ENCODE data around the gene GRID2IP. TPM values are rescaled to one million over a fixed set of nuclear protein-coding genes. Genes with fewer than 3 reads are reported as not detected.
A peak's percentile ranks its signal among the peaks of the same experiment; 100 is the strongest.
"Not testable (repeated sequence)": the region's sequence is repeated elsewhere in the genome, so short reads cannot be mapped to it uniquely, and the experiment has no call there.

Gene GRID2IP
- total RNA-seq = 0.27 TPM in 1 of 2 replicates, not detected in the other
- not detected for polyA plus RNA-seq (2012)

DNA sequence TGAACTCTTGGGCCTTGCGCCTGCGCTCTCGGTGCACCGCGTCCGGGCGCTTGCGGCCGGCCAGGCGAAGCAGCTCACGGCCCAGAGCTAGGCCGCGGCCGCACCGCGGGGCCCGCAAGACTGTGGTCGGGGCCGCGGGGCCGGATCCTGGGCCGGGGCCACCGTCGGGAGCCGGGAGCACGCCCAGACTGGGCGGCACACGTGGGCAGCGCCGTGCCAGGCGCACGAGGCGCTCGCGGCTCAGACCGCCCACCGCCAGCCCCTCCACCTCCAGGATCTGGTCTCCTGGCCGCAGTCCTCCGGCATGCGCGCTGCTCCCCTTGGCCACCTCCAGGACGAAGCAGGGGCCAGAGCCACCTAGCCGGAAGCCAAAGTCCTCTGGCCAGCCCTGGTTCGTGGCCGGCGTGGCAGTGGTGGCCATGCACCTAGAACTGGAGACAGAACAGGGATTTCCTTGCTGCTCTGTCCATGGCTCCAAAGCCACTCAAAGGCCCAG is at the start of gene GRID2IP:
Gene GRID2IP (minus strand): TSS at position 446 of the 496 bp plus-strand sequence. CDS start 25 bp downstream, at position 421.
- no peak for DNase-seq (ENCODE audit: low read depth)

DNA sequence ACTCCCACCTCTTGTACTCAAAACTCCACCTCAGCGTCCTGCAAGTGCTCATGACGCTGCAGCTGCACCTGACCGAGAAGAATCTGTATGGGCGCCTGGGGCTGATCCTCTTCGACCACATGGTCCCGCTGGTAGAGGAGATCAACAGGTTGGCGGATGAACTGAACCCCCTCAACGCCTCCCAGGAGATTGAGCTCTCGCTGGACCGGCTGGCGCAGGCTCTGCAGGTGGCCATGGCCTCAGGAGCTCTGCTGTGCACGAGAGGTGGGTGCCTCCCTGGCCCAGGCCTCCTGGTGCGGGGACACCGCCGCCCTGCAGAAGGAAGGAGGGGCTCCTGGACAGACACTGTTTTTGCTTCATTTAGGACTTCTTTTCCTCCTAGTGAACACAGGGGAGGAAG is 48.8 kb upstream of the GRID2IP start:
- no peak for DNase-seq (ENCODE audit: low read depth)

DNA sequence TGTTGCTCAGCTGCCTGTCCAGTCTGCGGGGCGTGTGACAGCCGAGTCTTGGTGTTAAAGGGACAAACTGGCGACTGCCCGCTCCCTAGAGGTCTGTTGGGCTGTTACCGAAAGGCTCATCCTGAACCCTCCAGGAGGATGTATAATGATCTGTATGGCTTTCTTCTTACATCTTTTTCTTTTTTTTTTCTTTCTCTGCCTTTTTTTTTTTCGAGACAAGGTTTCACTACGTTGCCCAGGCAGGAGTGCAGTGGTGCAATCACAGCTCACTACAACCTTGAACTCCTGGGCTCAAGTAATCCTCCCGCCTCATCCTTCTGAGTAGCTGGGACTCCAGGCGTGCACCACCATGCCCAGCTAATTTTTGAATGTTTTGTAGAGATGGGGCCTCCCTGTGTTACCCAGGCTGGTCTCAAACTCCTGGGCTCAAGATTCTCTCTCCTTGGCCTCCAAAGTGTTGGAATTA is 39.4 kb upstream of the GRID2IP start:
- peak; percentile 57 for DNase-seq (ENCODE audit: low read depth)

DNA sequence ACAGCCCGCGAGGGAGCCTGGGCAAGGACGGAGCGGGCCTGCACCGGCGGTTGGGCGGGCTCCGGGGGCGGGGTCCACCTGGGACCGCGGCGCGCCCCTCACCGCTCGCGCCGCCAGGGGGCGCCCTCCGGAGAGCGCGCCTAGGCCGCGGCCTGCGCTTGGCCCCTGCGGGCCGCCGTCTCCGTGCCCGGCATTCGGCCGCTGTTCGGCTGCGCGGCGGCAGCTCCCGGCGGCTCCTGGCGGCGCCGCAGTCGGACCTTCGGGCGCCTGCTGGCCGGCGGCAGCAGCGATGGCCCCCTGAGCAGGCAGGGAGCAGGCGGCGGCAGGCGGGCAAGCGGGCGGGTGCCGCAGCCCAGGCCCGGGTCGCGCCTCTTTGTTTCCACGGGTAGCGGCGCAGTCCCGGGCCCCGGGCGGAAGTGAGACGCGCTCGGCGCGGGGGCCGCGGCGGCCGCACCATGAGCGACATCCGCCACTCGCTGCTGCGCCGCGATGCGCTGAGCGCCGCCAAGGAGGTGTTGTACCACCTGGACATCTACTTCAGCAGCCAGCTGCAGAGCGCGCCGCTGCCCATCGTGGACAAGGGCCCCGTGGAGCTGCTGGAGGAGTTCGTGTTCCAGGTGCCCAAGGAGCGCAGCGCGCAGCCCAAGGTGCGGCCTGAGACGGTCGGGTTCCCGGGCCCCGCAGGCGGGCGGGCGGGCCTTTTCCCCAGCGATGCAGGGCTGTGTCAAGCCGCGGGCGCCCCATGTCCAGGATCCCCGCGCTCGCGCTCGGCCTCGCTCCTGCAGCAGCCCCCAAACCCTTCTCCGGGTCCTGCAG is 38.8 kb upstream of the GRID2IP start, which contains the start of gene INTS15:
Gene INTS15 (plus strand): TSS at position 193 of the 816 bp plus-strand sequence. CDS start 263 bp downstream, at position 456.
- DNase-seq (ENCODE audit: low read depth) = peak; percentile 88

DNA sequence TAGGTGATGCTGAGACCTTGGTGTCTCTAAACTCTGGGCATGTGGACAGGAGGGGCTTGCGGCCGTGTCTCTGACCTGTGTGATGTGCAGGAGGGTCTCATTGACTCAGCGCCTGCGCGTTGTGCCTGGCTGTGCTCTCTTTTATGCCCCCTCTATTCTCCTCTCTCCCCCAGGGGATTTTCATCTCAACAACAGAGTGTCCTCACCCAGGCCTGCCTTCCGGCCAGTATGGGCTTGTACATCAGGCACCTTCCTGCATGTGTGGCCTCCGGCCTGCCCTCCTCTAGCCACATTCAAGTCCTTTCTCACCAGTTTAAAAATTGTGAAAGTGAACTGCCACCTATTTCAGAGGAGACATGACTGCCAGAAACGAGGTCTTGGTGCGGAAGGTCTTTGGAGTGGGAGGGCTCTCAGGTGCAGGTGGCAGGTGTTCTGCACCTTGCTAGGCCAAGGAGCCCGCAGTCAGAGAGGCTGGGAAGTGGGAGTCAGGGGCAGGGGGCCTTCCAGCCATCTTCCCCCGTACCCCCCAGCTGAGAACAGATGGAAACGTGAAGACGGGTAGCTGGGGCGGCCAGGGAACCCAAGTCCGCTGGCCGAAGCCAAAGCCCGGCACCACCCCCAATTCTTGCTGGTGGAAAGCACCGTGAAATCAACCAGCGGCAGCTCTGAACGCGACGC is 38.0 kb upstream of the GRID2IP start:
- DNase-seq (ENCODE audit: low read depth) = no peak

DNA sequence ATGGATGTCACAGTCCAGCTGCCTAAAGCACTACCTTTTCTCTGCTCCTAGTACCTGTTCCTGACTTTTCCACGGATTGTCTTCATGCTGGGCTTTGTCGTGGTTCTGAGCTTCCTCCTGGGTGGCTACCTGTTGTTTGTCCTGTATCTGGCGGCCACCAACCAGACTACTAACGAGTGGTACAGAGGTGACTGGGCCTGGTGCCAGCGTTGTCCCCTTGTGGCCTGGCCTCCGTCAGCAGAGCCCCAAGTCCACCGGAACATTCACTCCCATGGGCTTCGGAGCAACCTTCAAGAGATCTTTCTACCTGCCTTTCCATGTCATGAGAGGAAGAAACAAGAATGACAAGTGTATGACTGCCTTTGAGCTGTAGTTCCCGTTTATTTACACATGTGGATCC is 37.3 kb upstream of the GRID2IP start:
- no peak for DNase-seq (ENCODE audit: low read depth)

DNA sequence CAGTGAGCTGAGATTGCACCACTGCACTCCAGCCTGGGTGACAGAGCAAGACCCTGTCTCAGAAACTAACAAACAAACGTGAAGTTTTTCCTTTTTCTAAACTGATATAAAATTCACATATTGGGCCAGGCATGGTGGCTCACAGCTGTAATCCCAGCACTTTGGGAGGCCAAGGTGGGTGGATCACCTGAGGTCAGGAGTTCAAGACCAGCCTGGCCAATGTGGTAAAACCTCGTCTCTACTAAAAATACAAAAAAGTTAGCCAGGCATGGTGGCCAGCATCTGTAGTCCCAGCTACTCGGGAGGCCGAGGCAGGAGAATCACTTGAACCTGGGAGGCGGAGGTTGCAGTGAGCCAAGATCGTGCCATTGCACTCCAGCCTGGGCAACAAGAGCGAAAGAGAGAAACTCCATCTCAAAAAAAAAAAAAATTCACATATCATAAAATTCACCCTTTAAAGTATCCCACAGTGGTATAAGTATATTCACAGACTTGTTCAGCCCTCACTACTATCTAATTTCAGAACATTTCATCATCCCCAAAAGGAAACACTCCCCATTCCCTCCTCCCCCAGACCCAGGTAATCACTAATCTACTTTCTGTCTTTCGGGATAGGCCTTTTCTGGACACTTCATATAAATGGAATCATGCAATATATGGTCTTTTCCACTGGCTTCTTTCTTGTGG is 34.6 kb upstream of the GRID2IP start:
- not testable (repeated sequence) for DNase-seq (ENCODE audit: low read depth)

DNA sequence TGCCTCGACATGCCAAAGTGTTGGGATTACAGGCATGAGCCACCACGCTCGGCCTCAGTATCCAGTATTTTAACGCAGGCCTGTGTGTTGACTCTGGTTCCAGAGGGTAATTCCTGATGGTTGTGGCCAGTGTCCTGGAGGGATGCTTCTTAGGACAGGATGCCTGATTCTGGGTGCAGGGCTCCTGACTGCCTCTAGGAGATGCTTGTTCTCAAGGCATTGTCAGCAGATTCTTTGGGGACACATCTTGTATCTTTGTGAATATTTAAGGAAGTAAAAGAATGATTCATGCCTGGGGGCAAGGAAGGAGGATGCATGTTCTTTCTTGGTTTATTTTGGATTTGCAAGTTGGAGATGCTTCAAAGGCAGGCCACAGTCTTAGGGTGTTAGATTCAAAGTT is 28.2 kb upstream of the GRID2IP start:
- DNase-seq (ENCODE audit: low read depth) = no peak

DNA sequence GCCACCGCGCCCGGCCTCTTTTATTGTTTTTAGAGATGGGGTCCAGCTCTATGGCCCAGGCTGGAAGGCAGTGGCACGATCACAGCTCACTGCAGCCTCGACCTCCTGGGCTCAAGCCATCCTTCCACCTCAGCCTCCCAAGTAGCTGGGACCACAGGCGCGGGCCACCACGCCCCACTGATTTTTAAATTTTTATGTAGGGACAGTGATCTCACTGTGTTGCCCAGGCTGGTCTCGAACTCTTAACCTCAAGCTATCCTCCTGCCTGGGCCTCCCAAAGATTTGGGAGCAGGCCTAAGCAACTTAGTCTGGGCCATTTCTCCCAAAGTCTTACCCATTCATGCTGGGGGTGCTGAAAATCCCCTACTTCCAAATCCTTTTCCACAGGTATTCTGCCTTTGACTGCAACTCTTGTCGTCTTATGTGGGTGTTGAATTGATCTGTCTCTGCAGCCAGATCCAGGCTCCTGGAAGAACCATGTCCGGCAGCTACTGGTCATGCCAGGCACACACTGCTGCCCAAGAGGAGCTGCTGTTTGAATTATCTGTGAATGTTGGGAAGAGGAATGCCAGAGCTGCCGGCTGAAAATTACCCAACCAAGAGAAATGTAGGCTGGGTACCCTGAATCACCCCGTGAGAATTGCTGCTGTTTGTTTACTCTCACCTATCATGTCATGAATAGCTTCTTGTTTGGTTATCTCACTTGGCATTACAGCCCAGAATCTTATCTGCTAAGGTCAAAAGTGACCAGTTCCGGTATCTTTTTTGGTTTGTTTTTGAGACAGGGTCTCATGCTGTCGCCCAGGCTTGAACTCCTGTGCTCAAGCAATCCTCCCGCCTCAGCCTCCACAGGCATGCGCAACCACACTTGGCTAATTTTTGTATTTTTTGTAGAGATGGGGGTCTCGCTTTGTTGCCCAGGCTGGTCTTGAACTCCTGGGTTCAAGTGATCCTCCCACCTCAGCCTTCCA is 27.1 kb upstream of the GRID2IP start:
- no peak for DNase-seq (ENCODE audit: low read depth)

DNA sequence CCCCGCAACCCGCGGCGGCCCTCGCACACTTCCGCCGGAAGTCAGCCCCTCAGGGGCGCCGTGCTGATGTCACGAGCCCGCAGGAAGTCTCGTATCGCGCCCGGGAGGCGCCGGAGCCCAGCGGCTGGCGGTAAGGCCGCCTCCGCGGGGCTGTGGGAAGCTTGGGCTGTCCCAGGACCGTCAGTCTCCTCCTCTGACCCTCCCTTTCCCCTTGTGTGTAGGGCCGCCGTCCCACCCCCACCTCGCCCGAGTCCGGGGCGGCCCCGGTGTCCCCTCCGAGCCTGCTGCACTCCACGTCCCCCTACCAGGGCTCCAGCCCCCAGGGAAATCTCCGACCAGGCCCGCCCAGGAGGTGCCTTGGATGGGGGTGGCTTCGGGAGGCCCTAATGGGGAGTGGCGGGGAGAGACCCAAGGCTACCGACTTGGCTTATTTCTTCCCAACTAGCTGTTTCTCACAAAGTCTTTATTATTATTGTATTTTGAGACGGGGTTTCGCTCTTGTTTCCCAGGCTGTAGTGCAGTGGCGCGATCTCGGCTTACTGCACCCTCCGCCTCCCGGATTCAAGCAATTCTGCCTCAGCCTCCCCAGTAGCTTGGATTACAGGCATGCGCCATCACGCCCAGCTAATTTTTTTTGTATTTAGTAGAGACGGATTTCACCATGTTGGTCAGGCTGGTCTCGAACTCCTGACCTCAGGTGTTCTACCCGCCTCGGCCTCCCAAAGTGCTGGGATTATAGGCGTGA is 26.3 kb upstream of the GRID2IP start, which contains the start of gene ZDHHC4:
Gene ZDHHC4 (plus strand): TSS at position 86 of the 745 bp plus-strand sequence. CDS start 3,108 bp downstream, outside the sequence.
- DNase-seq (ENCODE audit: low read depth) = peak; percentile 94

DNA sequence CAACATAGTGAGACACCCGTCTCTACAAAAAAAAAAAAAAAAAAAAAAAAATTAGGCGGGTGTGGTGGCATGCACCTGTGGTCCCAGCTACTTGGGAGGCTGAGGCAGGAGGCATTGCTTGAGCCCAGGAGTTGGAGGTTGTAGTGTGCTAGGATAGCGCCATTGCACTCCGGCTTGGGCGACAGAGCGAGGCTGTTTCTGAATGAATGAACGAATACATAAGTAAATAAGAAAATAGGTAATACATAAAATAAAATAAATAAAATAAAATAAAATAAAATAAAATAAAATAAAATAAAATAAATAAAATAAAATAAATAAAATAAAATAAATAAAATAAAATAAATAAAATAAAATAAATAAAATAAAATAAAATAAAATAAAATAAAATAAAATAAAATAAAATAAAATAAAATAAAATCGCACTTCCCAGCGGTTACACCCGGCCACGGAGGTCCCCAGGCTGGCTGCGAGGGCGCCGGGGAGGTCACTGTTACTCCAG is 25.7 kb upstream of the GRID2IP start:
- peak; percentile 19 for DNase-seq (ENCODE audit: low read depth)

DNA sequence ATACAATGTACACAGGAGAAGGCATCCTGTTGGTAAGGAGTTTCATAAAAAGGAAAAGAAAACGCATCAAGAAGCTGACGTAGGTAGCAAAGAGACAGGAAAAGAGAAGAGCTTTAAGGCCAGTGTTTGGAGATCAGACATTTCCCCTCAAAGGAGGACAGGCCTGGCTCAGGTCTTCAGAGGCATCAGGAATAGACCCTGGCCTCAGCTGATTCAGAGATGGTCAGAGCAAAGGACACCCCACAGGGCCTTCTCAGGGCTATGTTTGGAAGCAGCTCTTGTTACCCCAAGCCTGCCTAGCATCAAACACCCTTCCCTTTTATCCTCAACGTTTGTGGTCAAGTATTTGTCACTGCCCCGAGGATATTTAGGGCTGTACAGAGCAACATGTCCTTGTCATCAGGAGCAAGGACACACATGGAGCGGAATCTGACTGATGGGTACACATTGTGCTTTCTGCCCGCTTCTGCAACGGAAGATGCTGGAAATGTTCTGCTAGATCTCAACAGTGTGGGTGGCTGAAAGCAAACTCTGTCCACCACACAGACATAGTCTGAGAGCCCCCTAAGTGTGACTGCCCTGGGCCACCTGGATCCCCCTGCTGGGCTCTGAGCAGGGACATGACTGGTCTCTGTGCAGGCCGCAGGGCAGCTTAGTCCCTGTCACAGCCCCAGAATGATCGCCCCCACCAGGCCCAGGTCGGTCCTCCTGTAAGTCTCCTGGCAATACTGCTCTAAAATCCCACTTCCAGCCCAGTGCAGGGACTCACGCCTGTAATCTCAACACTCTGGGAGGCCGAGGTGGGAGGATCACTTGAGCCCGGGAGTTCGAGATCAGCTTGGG is 25.0 kb upstream of the GRID2IP start:
- peak; percentile 24 for DNase-seq (ENCODE audit: low read depth)

DNA sequence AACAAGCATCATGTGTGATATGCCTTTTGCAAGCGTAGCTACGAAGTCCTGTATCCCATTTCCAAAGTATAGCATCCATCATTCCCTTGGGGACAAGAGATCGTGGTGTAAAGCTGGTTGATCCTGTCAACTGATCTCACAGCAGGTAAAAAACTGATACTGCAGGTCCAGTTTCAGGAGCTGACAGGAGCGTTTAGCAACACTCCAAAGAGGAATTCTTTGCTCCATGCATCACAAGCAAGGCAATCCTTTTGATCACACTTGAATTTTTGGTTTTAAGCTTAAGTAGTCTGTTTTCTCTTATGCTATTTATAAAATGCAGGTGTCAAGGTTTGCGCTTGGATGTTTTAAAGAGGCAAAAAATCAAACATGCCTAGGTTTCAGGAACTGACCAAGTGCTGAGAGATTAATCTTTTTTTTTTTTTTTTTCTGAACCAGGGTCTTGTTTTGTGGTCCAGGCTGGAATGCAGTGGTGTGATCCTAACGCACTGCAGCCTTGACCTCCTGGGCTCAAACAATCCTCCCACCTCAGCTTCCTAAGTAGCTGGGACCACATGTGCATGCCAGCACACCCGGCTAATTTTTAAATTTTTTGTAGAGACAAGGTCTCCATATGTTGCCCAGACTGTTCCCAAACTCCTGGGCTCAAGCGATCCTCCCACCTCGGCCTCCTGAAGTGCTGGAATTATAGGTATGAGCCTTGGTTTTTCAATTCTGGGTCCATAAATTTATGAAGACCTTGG is 24.2 kb upstream of the GRID2IP start:
- no peak for DNase-seq (ENCODE audit: low read depth)

DNA sequence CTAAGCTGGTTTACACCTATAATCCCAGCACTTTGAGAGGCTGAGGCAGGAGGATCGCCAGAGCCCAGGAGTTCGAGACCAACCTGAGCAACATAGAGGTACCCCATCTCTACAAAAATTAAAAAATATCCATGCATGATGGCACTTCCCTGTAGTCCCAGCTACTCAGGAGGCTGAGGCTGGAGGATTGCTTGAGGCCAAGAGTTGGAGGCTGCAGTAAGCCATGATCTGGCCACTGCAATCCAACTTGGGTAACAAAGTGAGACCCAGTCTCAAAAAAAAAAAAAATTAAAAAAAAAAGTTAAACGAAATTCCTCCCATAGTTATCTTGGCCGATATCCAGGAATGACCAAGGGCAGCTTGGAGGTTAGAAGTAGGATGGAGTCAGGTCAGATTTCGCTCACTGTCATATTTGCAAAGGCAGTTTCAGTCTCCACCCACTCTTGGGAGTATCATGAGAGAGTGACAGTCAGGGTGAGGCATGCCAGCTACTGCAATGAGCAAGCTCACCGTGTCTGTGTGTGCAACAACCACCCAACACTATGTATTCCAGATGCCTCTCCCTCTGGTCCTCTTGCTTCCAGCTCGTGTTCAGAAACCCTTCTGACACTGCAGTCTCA is 20.0 kb upstream of the GRID2IP start:
- DNase-seq (ENCODE audit: low read depth) = peak; percentile 9

DNA sequence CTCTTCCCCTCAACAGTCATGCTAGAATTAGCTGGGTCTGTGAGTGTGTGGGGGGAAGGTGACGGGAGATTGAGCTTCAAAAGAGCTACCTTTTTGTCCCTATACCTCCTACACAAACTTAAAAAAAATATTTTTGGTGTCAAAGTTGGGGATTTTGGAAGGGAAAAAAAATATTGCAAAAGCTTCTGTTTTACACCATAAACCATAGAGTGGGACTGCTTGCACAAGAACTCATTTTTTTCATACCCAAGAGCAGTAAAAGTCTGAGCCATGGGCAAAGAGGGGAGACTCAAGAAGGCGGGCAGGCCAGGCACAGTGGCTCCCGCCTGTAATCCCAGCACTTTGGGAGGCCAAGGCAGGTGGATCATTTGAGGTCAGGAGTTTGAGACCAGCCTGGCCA is 16.6 kb upstream of the GRID2IP start:
- DNase-seq (ENCODE audit: low read depth) = no peak

DNA sequence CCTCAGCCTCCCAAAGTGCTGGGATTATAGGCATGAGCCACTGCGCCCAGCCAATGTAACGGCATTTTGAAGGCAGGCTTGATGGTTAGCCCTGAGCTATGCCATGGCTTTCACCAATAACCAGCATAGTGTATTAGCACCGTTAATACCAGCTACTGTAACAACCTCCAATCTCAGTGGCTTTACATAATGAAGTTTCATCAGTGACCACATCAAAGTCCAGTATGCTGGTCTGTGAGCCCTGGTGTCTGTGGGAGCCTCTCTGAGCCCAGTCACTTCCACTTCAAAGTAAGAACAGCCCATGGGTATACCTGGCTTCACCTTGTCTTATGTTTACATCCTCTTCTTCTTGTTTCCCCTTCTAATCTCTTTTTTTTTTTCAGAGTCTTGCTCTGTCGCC is 14.4 kb upstream of the GRID2IP start:
- no peak for DNase-seq (ENCODE audit: low read depth)

Data from myocyte (in vitro differentiated cells).